Epithelial cell of esophagus (primary cell): ENCODE results near the gene IFNL4.

ENCODE experiments used
- DNase-seq: peaks from one replicate; pipeline ENCODE4 v3.0.0; 2010; ENCODE audit warnings: low read depth
- H3K4me3 ChIP-seq: 2 replicates; pipeline ENCODE4 v1.5.1; 2011; ENCODE audit warnings: mild to moderate bottlenecking, low read length, control low read depth
- CTCF ChIP-seq: IDR thresholded peaks from 2 replicates; pipeline ENCODE4 v1.5.1; 2011; ENCODE audit warnings: low read depth, mild to moderate bottlenecking, low read length, control low read depth, inconsistent platforms; ENCODE audit not compliant: insufficient read depth; ENCODE audit errors: missing control alignments

Gene IFNL4

DNA sequence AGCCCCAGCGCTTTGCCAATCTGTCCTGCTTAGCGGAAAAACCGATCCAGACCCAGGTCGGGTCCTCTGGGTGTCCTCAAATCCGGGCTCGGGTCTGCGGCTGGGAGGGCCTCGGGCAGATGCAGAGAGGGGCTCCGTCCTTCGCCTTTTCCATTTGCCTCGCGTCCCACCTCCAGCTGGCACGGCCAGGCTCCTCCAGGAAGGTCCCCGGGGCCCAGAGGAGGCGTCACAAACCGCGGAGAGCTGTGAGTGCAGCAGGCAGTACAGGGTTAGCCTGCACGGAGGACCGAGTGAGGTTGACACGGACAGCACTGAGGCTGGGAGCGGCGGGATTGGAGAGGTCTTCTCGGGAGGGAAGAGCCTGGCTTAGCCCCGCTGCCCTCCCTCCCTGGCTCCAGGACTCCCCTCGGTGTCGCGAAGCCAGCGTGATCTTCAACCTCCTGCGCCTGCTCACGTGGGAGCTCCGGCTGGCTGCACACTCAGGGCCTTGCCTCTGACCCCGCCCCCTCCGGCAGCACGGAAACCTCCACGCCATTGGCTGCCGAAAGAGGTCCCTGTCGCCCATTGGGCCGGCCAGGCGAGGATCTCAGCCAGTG is 16.8 kb upstream of the IFNL4 start:
- no peak for TF ChIP-seq CTCF
- no peak for DNase-seq
- H3K4me3 ChIP-seq, result no peak overlapping the region

GRCh38 chr19:39264306-39265290 is 15.9 kb upstream of the IFNL4 start:
- H3K4me3 ChIP-seq, result no peak overlapping the region
- DNase-seq, result no peak
- TF ChIP-seq CTCF, result no peak

- H3K4me3 ChIP-seq, result no peak overlapping the region
- TF ChIP-seq CTCF, result no peak
- DNase-seq, result no peak
Observed at GRCh38 chr19:39263912-39264305, 15.3 kb upstream of the IFNL4 start.

DNA sequence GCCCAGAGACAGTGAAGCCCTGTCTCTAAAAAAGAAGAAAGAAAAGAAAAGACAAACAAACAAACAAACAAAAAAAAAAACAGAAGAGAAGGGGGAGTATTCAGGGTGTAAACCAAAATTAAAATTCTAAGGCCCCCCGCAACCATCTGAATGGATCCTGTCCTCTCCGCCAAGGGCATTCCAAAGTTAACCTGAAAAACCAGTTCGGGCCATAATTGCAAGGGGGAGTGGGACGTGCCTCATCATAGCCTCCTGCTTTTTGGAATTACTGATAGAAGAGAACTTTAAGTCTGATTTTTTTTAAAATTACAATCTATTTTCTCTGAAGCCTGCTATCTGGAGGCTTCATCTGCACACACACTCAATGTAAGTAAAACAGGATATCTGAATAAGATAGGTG is 13.8 kb upstream of the IFNL4 start:
- no peak overlapping the region for H3K4me3 ChIP-seq
- TF ChIP-seq CTCF, result no peak
- no peak for DNase-seq

- H3K4me3 ChIP-seq, result no peak overlapping the region
- DNase-seq, result no peak
- TF ChIP-seq CTCF, result no peak
Observed at GRCh38 chr19:39261704-39262103, 13.0 kb upstream of the IFNL4 start.

- no peak for TF ChIP-seq CTCF
- no peak overlapping the region for H3K4me3 ChIP-seq
- no peak for DNase-seq
Observed at GRCh38 chr19:39257227-39257626, 8.6 kb upstream of the IFNL4 start.
